ENCODE data around the gene ARHGAP42.
A peak's percentile ranks its signal among the peaks of the same experiment; 100 is the strongest.
"Not testable (repeated sequence)": the region's sequence is repeated elsewhere in the genome, so short reads cannot be mapped to it uniquely, and the experiment has no call there.

The ARHGAP42 gene

DNA sequence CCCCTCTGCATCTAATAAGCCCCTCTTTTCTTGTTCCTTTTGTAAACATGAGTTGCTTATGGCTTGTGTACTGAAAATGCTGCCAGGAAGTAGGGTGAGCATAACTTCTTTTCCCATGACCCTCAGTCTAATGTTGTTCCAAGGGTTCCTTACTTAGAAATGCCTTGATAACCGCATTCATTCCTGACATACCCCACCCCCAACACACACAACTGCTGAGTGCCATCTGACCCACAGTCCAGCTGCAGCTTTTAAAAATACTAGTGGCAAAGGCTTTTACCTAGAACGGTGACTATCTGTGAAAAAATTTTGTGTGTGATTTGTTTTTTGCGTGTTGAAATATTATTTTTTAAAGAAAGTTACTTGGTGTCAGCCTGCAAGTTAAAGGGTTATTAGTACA, 52.6 kb downstream of the ARHGAP42 start:
- TF ChIP-seq MYC (IDR thresholded peaks at IDR 0.05; ENCODE audit: low read depth, low read length) = no peak
- TF ChIP-seq, protein P1, sequence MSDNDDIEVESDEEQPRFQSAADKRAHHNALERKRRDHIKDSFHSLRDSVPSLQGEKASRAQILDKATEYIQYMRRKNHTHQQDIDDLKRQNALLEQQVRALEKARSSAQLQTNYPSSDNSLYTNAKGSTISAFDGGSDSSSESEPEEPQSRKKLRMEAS (IDR thresholded peaks at IDR 0.05; ENCODE audit: low read depth, low read length) = no peak
- no peak for DNase-seq (ENCODE audit: low read depth)

GRCh38 chr11:100740440-100740839, 53.4 kb downstream of the ARHGAP42 start:
- TF ChIP-seq, protein P1 (IDR thresholded peaks at IDR 0.05; ENCODE audit: low read depth, low read length) = no peak
- TF ChIP-seq POLR2A (IDR thresholded peaks at IDR 0.05; ENCODE audit: extremely low read depth, insufficient read length) = no peak
- TF ChIP-seq, protein P2, sequence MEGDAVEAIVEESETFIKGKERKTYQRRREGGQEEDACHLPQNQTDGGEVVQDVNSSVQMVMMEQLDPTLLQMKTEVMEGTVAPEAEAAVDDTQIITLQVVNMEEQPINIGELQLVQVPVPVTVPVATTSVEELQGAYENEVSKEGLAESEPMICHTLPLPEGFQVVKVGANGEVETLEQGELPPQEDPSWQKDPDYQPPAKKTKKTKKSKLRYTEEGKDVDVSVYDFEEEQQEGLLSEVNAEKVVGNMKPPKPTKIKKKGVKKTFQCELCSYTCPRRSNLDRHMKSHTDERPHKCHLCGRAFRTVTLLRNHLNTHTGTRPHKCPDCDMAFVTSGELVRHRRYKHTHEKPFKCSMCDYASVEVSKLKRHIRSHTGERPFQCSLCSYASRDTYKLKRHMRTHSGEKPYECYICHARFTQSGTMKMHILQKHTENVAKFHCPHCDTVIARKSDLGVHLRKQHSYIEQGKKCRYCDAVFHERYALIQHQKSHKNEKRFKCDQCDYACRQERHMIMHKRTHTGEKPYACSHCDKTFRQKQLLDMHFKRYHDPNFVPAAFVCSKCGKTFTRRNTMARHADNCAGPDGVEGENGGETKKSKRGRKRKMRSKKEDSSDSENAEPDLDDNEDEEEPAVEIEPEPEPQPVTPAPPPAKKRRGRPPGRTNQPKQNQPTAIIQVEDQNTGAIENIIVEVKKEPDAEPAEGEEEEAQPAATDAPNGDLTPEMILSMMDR (IDR thresholded peaks at IDR 0.05; ENCODE audit: low read depth, low read length) = no peak
- no peak for TF ChIP-seq MYC (IDR thresholded peaks at IDR 0.05; ENCODE audit: low read depth, low read length)
- H3K4me3 ChIP-seq (ENCODE audit: low read depth, low read length) = no peak overlapping the region
- no peak for DNase-seq (ENCODE audit: low read depth)

More for the DNA sequence above, 52.6 kb downstream of the ARHGAP42 start:
- H3K4me3 ChIP-seq (ENCODE audit: low read depth, low read length) = no peak overlapping the region

- TF ChIP-seq, protein P2 (IDR thresholded peaks at IDR 0.05; ENCODE audit: low read depth, low read length) = no peak
- TF ChIP-seq POLR2A (IDR thresholded peaks at IDR 0.05; ENCODE audit: extremely low read depth, insufficient read length) (no peak), MYC (IDR thresholded peaks at IDR 0.05; ENCODE audit: low read depth, low read length) (no peak)
- TF ChIP-seq, protein P1 (IDR thresholded peaks at IDR 0.05; ENCODE audit: low read depth, low read length) = no peak
- no peak overlapping the region for H3K4me3 ChIP-seq (ENCODE audit: low read depth, low read length)
- DNase-seq (ENCODE audit: low read depth) = peak; percentile 15
Observed at GRCh38 chr11:100741866-100742625, 55.0 kb downstream of the ARHGAP42 start.

DNA sequence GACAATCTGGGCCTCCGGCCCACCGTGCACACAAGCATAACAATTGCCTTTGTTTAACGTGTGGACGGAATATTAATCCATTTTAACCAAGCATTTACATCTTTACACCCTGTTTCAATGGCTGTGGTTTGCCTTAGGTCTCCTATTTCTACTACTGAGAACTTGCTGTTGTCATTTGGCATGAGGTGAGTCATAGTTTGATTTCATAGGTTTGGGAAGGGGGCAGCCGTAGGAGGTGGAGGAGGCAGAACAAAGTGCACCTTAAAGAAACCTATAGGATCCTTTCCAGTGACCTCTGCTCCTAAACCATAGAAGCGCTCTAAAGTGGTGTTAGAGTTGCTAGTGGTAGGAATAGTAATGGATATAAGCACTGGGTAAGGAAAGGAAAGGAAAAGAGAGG, 59.4 kb downstream of the ARHGAP42 start:
- no peak overlapping the region for H3K4me3 ChIP-seq (ENCODE audit: low read depth, low read length)
- no peak for DNase-seq (ENCODE audit: low read depth)
- TF ChIP-seq, protein P2 (IDR thresholded peaks at IDR 0.05; ENCODE audit: low read depth, low read length) = no peak
- TF ChIP-seq, protein P1 (IDR thresholded peaks at IDR 0.05; ENCODE audit: low read depth, low read length) = no peak
- no peak for TF ChIP-seq POLR2A (IDR thresholded peaks at IDR 0.05; ENCODE audit: extremely low read depth, insufficient read length)
- TF ChIP-seq MYC (IDR thresholded peaks at IDR 0.05; ENCODE audit: low read depth, low read length) = no peak

DNA sequence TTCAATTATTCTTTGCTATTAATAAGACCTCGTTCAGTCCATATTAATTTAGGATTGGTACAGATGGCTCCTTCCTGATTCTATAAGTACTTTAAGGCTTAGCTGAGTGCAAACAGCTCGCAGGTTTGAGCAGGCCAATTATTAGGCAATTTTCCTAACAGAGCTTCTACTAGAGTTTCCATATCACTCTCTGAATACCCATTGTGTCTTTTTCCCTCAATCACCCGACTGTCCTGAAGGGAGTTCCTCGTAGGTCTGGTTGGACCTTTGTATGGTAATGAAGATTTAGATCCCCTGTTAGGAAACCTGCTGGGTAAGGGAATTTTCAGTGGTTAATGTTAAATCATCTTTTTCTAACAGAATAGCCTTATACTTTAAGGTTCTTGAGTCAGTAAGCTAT, 61.1 kb downstream of the ARHGAP42 start:
- no peak for DNase-seq (ENCODE audit: low read depth)
- no peak overlapping the region for H3K4me3 ChIP-seq (ENCODE audit: low read depth, low read length)
- no peak for TF ChIP-seq POLR2A (IDR thresholded peaks at IDR 0.05; ENCODE audit: extremely low read depth, insufficient read length)
- TF ChIP-seq, protein P1 (IDR thresholded peaks at IDR 0.05; ENCODE audit: low read depth, low read length) = no peak
- TF ChIP-seq, protein P2 (IDR thresholded peaks at IDR 0.05; ENCODE audit: low read depth, low read length) = no peak
- no peak for TF ChIP-seq MYC (IDR thresholded peaks at IDR 0.05; ENCODE audit: low read depth, low read length)

- not testable (repeated sequence) for DNase-seq (ENCODE audit: low read depth); H3K4me3 ChIP-seq (ENCODE audit: low read depth, low read length)
Observed at GRCh38 chr11:100749887-100750565, 62.9 kb downstream of the ARHGAP42 start.

DNA sequence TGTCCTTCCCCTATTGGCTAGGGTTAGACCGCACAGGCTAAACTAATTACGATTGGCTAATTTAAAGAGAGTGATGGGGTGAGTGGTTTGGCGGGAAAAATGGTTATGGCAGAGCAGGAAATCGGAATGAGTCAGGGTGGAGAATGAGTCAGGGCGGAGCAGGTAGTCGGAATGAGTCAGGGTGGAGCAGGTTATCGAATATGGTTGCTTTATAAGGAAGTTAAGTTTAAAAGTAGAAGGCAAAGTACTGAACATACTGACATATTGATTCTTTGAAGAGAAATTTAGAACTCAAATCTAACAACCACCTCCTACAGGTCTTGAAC, 63.4 kb downstream of the ARHGAP42 start:
- not testable (repeated sequence) for DNase-seq (ENCODE audit: low read depth); H3K4me3 ChIP-seq (ENCODE audit: low read depth, low read length)
